Gastroesophageal sphincter (tissue), 4 donors: Measurements from ENCODE around the gene KLHL9. TPM values are rescaled to one million over a fixed set of nuclear protein-coding genes. Genes with fewer than 3 reads are reported as not detected.
A peak's percentile ranks its signal among the peaks of the same experiment; 100 is the strongest.

ENCODE experiments used
- ATAC-seq: fragments of 150-250 bp; one replicate; pipeline ENCODE4 v1.9.1; 2016; ENCODE audit warnings: mild to moderate bottlenecking, moderate library complexity
- H3K27ac ChIP-seq, 4 donors: fragments of 200-600 bp; sonication (generic) in 3 of 4; 1 replicate in 3 of 4; 2 replicates in 1 of 4; pipeline ENCODE4 v1.5.1; 2016 to 2019
- H3K27me3 ChIP-seq: fragments of 200-600 bp; sonication (generic); one replicate; pipeline ENCODE4 v1.5.1; 2019
- H3K36me3 ChIP-seq, 2 donors: fragments of 200-600 bp; sonication (generic); one replicate each; pipeline ENCODE4 v1.5.1; 2019; ENCODE audit warnings: control low read depth in 1 of 2
- H3K4me1 ChIP-seq, 3 donors: fragments of 200-600 bp; sonication (generic); 1 replicate in 2 of 3; 2 replicates in 1 of 3; pipeline ENCODE4 v1.5.1; 2016 to 2019; ENCODE audit warnings: control low read depth in 2 of 3
- H3K4me3 ChIP-seq, 2 donors: fragments of 200-600 bp; sonication (generic); one replicate each; pipeline ENCODE4 v1.5.1; 2019; ENCODE audit warnings: mild to moderate bottlenecking in 1 of 2, moderate library complexity in 1 of 2
- H3K9me3 ChIP-seq, 3 donors: fragments of 200-600 bp; sonication (generic); one replicate each; pipeline ENCODE4 v1.5.1; 2017 to 2019; ENCODE audit warnings: control low read depth in 2 of 3
- CTCF ChIP-seq, 4 experiments: fragments of 200-600 bp in 2 of 4; fragments of 450-650 bp in 2 of 4; sonication (generic) in 1 of 4; IDR thresholded peaks; one replicate each; pipeline ENCODE4 v1.5.1; 2017 to 2019; ENCODE audit warnings: antibody characterized with exemption in 4 of 4, mild to moderate bottlenecking in 2 of 4, moderate library complexity in 2 of 4
- EP300 ChIP-seq: sonication (generic); formaldehyde crosslinking; IDR thresholded peaks from one replicate; pipeline ENCODE4 v1.6.1; 2017; ENCODE audit warnings: antibody characterized with exemption, mild to moderate bottlenecking
- POLR2A ChIP-seq, 2 donors: fragments of 450-650 bp; IDR thresholded peaks; one replicate each; pipeline ENCODE4 v1.6.1; 2017; ENCODE audit warnings: antibody characterized with exemption in 2 of 2, mild to moderate bottlenecking in 2 of 2, moderate library complexity in 1 of 2
- POLR2AphosphoS5 ChIP-seq: sonication (generic); formaldehyde crosslinking; IDR thresholded peaks from one replicate; pipeline ENCODE4 v1.6.1; 2017; ENCODE audit warnings: antibody characterized with exemption
- WGBS, 2 donors: methylation state at CpG; one replicate each; pipeline ENCODE4 v1.1.5; 2018; ENCODE audit warnings: low coverage in 1 of 2; 5-methylcytosine and 5-hydroxymethylcytosine counted together
- total RNA-seq, 4 donors: library from RNA; depleted of rRNA; stranded (reverse); fragments of >200 nt; gene quantifications; one replicate each; pipeline ENCODE4 v1.1.0, GENCODE V29; 2016

Gene KLHL9
- total RNA-seq, 4 donors from 2014 or later: 20.5 to 32.1 (median 24.4) TPM

GRCh38 chr9:21322911-21323461 lies 12.2 kb downstream of the KLHL9 start:
- WGBS, 2 donors: 80 to 94% methylated on average over 5 of the region's 5 CpGs
- Histone ChIP-seq H3K4me3 (no peak overlapping the region), H3K27me3 (no peaks in the 10 kb centered on the region), H3K27ac (no peak overlapping the region), H3K4me1 (peaks cover 0 to 31% (median 3%) of the 10 kb centered on the region in 3 donors), H3K36me3 (peaks cover 0 to 38% of the 10 kb centered on the region in 2 donors), H3K9me3 (no peaks in the 10 kb centered on the region)
- TF ChIP-seq CTCF (IDR thresholded peaks at IDR 0.05) (no peak), POLR2A (IDR thresholded peaks at IDR 0.05) (no peak), EP300 (no peak), POLR2AphosphoS5 (no peak)
- ATAC-seq: no peak

GRCh38 chr9:21320465-21320864 lies 14.7 kb downstream of the KLHL9 start:
- Histone ChIP-seq H3K9me3 (no peaks in the 10 kb centered on the region), H3K36me3 (peaks cover 0 to 38% of the 10 kb centered on the region in 2 donors), H3K27me3 (no peaks in the 10 kb centered on the region), H3K4me1 (peaks cover 0 to 18% (median 0%) of the 10 kb centered on the region in 3 donors), H3K27ac (no peak overlapping the region), H3K4me3 (no peak overlapping the region)
- ATAC-seq: no peak
- 59 to 88% methylated on average over 2 of the region's 2 CpGs for WGBS, 2 donors
- no peak for TF ChIP-seq POLR2AphosphoS5
- TF ChIP-seq EP300: no peak
- TF ChIP-seq CTCF (IDR thresholded peaks at IDR 0.05): no peak
- TF ChIP-seq POLR2A (IDR thresholded peaks at IDR 0.05): no peak

- Histone ChIP-seq H3K36me3 (peaks cover 0 to 22% of the 10 kb centered on the region in 2 donors), H3K4me1 (peaks cover 0 to 15% (median 0%) of the 10 kb centered on the region in 3 donors), H3K27me3 (no peaks in the 10 kb centered on the region), H3K9me3 (no peaks in the 10 kb centered on the region), H3K27ac (no peak overlapping the region), H3K4me3 (no peak overlapping the region)
- ATAC-seq: peak; percentile 65
- peak; percentile 34 to 70 (median 66) for TF ChIP-seq CTCF (IDR thresholded peaks at IDR 0.05)
- TF ChIP-seq EP300: no peak
- TF ChIP-seq POLR2A (IDR thresholded peaks at IDR 0.05): no peak
- TF ChIP-seq POLR2AphosphoS5: no peak
- WGBS, 2 donors: 17 to 18% methylated on average over 5 to 7 of the region's 7 CpGs
These were observed 17.0 kb downstream of the KLHL9 start for GRCh38 chr9:21317956-21318923.

GRCh38 chr9:21316860-21317259 lies 18.3 kb downstream of the KLHL9 start:
- Histone ChIP-seq H3K27me3 (no peaks in the 10 kb centered on the region), H3K27ac (no peak overlapping the region), H3K9me3 (no peaks in the 10 kb centered on the region), H3K36me3 (peaks cover 0 to 10% of the 10 kb centered on the region in 2 donors), H3K4me3 (no peak overlapping the region), H3K4me1 (peaks cover 0 to 15% (median 0%) of the 10 kb centered on the region in 3 donors)
- 11 to 18% methylated on average over 2 to 3 of the region's 3 CpGs for WGBS, 2 donors
- ATAC-seq: no peak
- TF ChIP-seq EP300: no peak
- TF ChIP-seq POLR2AphosphoS5: no peak
- no peak for TF ChIP-seq CTCF (IDR thresholded peaks at IDR 0.05)
- TF ChIP-seq POLR2A (IDR thresholded peaks at IDR 0.05): no peak
